HFFc6 (cell line): Measurements from ENCODE around the gene FGR. TPM values are rescaled to one million over a fixed set of nuclear protein-coding genes. Genes with fewer than 3 reads are reported as not detected.

ENCODE experiments used
- DNase-seq: peaks from one replicate; pipeline ENCODE4 v3.0.0-alpha.2; 2018
- H3K27ac Mint-ChIP-seq: 2 replicates; pipeline ENCODE4 v1.8.0; 2020; ENCODE audit warnings: mild to moderate bottlenecking, mixed read lengths
- H3K27me3 Mint-ChIP-seq: 2 replicates; pipeline ENCODE4 v1.8.0; 2021; ENCODE audit warnings: mild to moderate bottlenecking, moderate library complexity, mixed read lengths; ENCODE audit not compliant: insufficient read depth
- H3K36me3 Mint-ChIP-seq: 2 replicates; pipeline ENCODE4 v1.8.0; 2021; ENCODE audit warnings: low read depth, mixed read lengths
- H3K4me1 Mint-ChIP-seq: 2 replicates; pipeline ENCODE4 v1.8.0; 2020; ENCODE audit warnings: low read depth, mixed read lengths
- H3K4me3 Mint-ChIP-seq: 2 replicates; pipeline ENCODE4 v1.8.0; 2020; ENCODE audit warnings: mild to moderate bottlenecking, moderate library complexity, mixed read lengths
- H3K9me3 Mint-ChIP-seq: 2 replicates; pipeline ENCODE4 v1.8.0; 2020; ENCODE audit warnings: mild to moderate bottlenecking, mixed read lengths
- CTCF ChIP-seq: fragments of 200-600 bp; sonication (generic); IDR thresholded peaks from 2 replicates; pipeline ENCODE4 v1.5.0; 2021; ENCODE audit warnings: antibody characterized with exemption, mild to moderate bottlenecking
- total RNA-seq, 6 experiments: library from RNA; stranded (reverse); fragmentation: NEBNext Ultra II Directional; extraction: Animal tissue kit (Norgen Biotek cat#: 25700); gene quantifications; 2 replicates in 1 of 6; 3 replicates in 5 of 6; pipeline ENCODE4 v1.2.3, GENCODE V29; 2021

Gene FGR
- total RNA-seq, 6 experiments from 2014 or later = not detected

GRCh38 chr1:27585684-27586083 is 49.3 kb downstream of the FGR start:
- no peaks in the 10 kb centered on the region; the same call in 1 of the 2 replicates for H3K27me3 Mint-ChIP-seq
- no peak for TF ChIP-seq CTCF
- no peaks in the 10 kb centered on the region for H3K9me3 Mint-ChIP-seq
- H3K4me3 Mint-ChIP-seq = no peak overlapping the region
- peaks cover 35% of the 10 kb centered on the region for H3K4me1 Mint-ChIP-seq
- peaks cover 20% of the 10 kb centered on the region; the same call in 1 of the 2 replicates for H3K36me3 Mint-ChIP-seq
- H3K27ac Mint-ChIP-seq = no peak overlapping the region
- DNase-seq = no peak

- H3K27ac Mint-ChIP-seq = no peak overlapping the region
- no peak overlapping the region; the same call in 1 of the 2 replicates for H3K4me3 Mint-ChIP-seq
- TF ChIP-seq CTCF = no peak
These were observed 50.5 kb downstream of the FGR start for GRCh38 chr1:27584453-27584852.

GRCh38 chr1:27583479-27583878 is 51.5 kb downstream of the FGR start:
- Mint-ChIP-seq H3K27me3 (no peaks in the 10 kb centered on the region; the same call in 1 of the 2 replicates), H3K9me3 (no peaks in the 10 kb centered on the region), H3K4me3 (no peak overlapping the region), H3K27ac (peak overlapping the region; percentile 25; the same call in 1 of the 2 replicates), H3K36me3 (peaks cover 25% of the 10 kb centered on the region), H3K4me1 (peaks cover 42% of the 10 kb centered on the region)
- DNase-seq = no peak
- TF ChIP-seq CTCF = no peak

More at GRCh38 chr1:27584453-27584852, 50.5 kb downstream of the FGR start:
- H3K9me3 Mint-ChIP-seq = no peaks in the 10 kb centered on the region
- no peaks in the 10 kb centered on the region; the same call in 1 of the 2 replicates for H3K27me3 Mint-ChIP-seq
- H3K4me1 Mint-ChIP-seq = peaks cover 36% of the 10 kb centered on the region
- DNase-seq = no peak
- peaks cover 20% of the 10 kb centered on the region; the same call in 1 of the 2 replicates for H3K36me3 Mint-ChIP-seq

- Mint-ChIP-seq H3K27me3 (peaks cover 1% of the 10 kb centered on the region; the same call in 1 of the 2 replicates), H3K36me3 (peaks cover 25% of the 10 kb centered on the region), H3K27ac (peak overlapping the region; percentile 39; the same call in 1 of the 2 replicates), H3K9me3 (no peaks in the 10 kb centered on the region), H3K4me3 (no peak overlapping the region), H3K4me1 (peaks cover 46% of the 10 kb centered on the region)
- TF ChIP-seq CTCF = no peak
- no peak for DNase-seq
These were observed 53.2 kb downstream of the FGR start for GRCh38 chr1:27581823-27582243.

- TF ChIP-seq CTCF = no peak
- Mint-ChIP-seq H3K27ac (peak overlapping the region; percentile 68; the same call in 1 of the 2 replicates), H3K4me1 (peaks cover 57% of the 10 kb centered on the region), H3K36me3 (peaks cover 19% of the 10 kb centered on the region), H3K27me3 (peaks cover 2% of the 10 kb centered on the region; the same call in 1 of the 2 replicates), H3K4me3 (no peak overlapping the region), H3K9me3 (no peaks in the 10 kb centered on the region)
- no peak for DNase-seq
These were observed 57.3 kb downstream of the FGR start for GRCh38 chr1:27577504-27578188.
